ENCODE measurements around the gene KIAA0930.

GRCh38 chr22:45190202-45190872 lies 50.4 kb downstream of the KIAA0930 start:
- TF ChIP-seq, protein P1, sequence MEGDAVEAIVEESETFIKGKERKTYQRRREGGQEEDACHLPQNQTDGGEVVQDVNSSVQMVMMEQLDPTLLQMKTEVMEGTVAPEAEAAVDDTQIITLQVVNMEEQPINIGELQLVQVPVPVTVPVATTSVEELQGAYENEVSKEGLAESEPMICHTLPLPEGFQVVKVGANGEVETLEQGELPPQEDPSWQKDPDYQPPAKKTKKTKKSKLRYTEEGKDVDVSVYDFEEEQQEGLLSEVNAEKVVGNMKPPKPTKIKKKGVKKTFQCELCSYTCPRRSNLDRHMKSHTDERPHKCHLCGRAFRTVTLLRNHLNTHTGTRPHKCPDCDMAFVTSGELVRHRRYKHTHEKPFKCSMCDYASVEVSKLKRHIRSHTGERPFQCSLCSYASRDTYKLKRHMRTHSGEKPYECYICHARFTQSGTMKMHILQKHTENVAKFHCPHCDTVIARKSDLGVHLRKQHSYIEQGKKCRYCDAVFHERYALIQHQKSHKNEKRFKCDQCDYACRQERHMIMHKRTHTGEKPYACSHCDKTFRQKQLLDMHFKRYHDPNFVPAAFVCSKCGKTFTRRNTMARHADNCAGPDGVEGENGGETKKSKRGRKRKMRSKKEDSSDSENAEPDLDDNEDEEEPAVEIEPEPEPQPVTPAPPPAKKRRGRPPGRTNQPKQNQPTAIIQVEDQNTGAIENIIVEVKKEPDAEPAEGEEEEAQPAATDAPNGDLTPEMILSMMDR (IDR thresholded peaks at IDR 0.05; ENCODE audit: poor library complexity, severe bottlenecking) = no peak
- TF ChIP-seq EZH2 (IDR thresholded peaks at IDR 0.05; ENCODE audit: borderline replicate concordance, insufficient read depth, low read length, poor library complexity, severe bottlenecking) (no peak), TAF1 (IDR thresholded peaks at IDR 0.05; ENCODE audit: low read depth) (no peak), SMC3 (conservative IDR thresholded peaks at IDR 0.05; ENCODE audit: poor library complexity) (no peak), RAD21 (conservative IDR thresholded peaks at IDR 0.05) (no peak)
- TF ChIP-seq, protein P2, sequence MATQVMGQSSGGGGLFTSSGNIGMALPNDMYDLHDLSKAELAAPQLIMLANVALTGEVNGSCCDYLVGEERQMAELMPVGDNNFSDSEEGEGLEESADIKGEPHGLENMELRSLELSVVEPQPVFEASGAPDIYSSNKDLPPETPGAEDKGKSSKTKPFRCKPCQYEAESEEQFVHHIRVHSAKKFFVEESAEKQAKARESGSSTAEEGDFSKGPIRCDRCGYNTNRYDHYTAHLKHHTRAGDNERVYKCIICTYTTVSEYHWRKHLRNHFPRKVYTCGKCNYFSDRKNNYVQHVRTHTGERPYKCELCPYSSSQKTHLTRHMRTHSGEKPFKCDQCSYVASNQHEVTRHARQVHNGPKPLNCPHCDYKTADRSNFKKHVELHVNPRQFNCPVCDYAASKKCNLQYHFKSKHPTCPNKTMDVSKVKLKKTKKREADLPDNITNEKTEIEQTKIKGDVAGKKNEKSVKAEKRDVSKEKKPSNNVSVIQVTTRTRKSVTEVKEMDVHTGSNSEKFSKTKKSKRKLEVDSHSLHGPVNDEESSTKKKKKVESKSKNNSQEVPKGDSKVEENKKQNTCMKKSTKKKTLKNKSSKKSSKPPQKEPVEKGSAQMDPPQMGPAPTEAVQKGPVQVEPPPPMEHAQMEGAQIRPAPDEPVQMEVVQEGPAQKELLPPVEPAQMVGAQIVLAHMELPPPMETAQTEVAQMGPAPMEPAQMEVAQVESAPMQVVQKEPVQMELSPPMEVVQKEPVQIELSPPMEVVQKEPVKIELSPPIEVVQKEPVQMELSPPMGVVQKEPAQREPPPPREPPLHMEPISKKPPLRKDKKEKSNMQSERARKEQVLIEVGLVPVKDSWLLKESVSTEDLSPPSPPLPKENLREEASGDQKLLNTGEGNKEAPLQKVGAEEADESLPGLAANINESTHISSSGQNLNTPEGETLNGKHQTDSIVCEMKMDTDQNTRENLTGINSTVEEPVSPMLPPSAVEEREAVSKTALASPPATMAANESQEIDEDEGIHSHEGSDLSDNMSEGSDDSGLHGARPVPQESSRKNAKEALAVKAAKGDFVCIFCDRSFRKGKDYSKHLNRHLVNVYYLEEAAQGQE (IDR thresholded peaks at IDR 0.05; ENCODE audit: borderline replicate concordance) = no peak

Measured in neural cell (in vitro differentiated cells).